Measurements from ENCODE around the gene RPL32. TPM values are rescaled to one million over a fixed set of nuclear protein-coding genes. Genes with fewer than 3 reads are reported as not detected.

The RPL32 gene
- total RNA-seq, 1 donor from 2014 or later = 2,253 TPM

Other genes with a start within 250 kb of the RPL32 start
- gene RAF1, start 177.4 kb downstream of the RPL32 start, total RNA-seq = 95.5 TPM
- gene TMEM40, start 82.3 kb downstream of the RPL32 start, total RNA-seq = 63.3 TPM
- 13.7 TPM for gene CAND2, start 44.9 kb downstream of the RPL32 start, total RNA-seq
- 55.2 TPM for gene IQSEC1, start 231.9 kb upstream of the RPL32 start, total RNA-seq

Measured in ureter (tissue), 1 donor.